ENCODE results near the gene BICDL2.

The BICDL2 gene

GRCh38 chr16:3045758-3046640 is 9.3 kb upstream of the BICDL2 start, which contains the start of gene MMP25:
MMP25 (plus strand) TSS chr16:3046561; CDS start chr16:3046918, 357 bp downstream.
- no peak for DNase-seq

GRCh38 chr16:3044708-3045107 is 8.0 kb upstream of the BICDL2 start:
- DNase-seq = no peak

GRCh38 chr16:3042376-3042775 is 5.6 kb upstream of the BICDL2 start:
- DNase-seq = no peak

- DNase-seq = no peak
Observed at GRCh38 chr16:3038896-3039295, 2.2 kb upstream of the BICDL2 start.

- no peak for DNase-seq
Observed at GRCh38 chr16:3038256-3038655, 1.5 kb upstream of the BICDL2 start.

DNA sequence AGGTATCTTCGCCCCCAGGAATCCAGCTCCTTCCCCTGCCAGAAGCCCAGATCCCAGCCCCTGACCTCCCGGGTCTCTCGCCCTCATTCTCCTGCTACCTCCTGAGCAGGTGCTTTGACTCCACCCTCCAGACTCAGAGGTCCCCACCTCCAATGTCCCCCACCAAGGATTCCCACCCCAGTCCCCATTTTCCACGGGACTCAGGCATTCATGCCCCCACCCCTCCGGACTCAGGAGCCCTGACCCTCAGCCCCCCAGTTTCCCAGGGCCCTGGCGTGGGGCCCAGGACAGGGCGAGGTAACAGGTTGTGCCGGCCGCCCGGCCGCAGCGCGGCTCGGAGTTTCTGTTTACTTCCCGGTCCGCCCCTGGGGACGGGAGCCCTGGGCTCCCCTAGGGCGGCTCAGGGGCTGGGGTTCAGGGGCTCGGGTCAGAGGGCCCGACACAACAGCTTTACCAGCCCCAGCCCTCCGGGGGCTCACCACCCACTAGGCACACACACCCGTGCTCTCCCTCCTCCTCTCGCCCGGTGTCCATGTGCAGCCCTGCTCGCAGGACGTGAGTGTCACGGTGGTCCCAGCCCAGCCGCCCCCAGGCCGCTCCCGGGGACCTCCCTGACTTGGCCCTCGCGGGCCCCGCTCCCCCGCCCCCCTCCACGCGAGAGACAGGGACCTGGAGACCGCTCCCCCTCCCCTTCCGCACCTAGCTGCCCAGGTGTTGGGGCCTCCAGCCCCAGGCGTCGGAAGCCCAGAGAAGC is 595 bp downstream of the BICDL2 start:
- DNase-seq = no peak

DNA sequence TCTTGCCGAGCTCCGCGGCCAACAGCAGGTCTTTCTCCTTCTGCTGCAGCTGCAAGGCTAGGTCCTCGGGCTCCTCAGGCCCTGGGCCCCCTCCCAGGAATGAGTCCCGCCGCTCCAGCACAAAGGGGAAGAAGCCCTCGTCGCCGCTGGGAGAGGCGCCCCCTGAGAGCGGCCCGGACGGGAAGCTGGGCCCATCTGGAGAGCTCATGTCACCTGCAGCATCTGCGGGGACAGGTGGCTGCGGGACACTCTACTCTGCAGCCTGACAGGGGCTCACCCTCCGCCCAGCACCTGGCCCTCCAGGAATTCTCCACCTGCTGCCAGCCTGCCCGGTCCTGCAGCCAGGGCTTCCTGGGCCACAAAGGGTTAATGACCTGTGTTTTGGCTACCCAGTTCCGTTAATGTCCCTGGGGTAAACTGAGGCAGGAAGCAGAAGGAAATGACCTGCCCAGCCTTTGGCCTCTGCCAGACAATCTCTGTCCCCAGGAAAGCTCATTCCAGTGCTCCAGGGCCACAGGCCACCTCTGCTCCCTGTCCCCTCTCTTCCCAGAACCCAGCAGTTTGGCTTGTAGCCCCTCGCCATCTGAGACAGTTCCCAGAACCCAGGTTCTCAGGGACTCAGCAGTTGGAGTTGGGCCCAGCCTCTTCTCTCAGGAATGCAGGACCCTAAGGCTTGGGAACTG is 1.3 kb downstream of the BICDL2 start:
- no peak for DNase-seq

DNA sequence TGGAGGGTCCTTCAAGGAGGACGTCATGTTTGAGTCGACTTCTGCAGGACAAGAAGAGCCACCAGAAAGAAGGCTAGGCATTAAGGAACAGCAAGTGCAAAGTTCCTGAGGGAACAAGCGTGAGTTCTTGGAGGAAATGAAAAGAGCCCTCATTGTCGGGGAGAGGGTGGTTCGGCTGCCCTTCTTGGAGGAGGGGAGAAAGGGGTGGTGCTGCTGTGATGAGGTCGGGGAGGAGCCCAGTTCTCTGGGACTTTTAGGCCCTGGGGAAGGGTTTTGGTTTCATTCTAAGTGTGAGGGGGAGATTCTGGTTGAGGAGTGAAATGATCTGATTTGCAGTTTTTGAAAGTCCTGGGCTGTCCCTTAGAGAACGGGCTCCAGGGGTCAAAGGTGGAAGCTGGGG is 4.1 kb downstream of the BICDL2 start:
- DNase-seq = no peak

GRCh38 chr16:3030222-3031212 is 6.2 kb downstream of the BICDL2 start:
- DNase-seq = no peak

DNA sequence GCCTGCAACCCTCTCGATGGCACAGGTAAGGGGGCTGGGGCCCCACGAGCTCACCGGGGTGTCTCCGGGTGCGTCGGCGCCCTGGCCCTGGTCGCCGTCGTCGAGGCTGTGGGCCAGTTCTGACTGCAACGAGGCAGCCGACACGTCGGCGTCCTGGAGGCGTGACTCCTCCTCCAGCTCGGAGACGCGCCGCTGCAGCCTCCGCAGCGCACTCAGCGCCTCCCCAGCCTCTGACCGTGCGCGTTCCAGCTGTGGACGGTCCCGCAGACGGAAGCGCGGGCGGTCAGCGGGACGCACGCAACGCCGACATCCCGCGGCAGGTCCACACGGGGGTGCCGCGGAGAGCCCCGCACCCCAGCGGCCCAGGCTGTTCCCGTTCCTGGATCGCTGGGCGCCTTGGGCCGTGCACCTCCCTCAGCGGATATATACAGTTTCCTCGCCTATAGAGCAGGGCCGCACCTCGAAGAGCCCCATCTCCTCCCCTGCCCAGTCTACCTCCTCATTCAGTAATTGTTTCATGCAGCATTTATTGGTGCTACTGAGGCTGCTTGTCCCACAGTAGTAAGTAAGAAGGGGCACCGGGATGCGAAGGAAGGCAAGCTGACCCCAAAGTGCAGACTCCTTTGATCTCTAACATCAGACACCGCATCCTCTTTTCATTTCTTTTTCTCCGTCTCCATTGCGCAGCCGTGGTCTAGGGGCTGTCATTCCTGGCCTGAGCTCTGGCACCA is 7.1 kb downstream of the BICDL2 start:
- no peak for DNase-seq

DNA sequence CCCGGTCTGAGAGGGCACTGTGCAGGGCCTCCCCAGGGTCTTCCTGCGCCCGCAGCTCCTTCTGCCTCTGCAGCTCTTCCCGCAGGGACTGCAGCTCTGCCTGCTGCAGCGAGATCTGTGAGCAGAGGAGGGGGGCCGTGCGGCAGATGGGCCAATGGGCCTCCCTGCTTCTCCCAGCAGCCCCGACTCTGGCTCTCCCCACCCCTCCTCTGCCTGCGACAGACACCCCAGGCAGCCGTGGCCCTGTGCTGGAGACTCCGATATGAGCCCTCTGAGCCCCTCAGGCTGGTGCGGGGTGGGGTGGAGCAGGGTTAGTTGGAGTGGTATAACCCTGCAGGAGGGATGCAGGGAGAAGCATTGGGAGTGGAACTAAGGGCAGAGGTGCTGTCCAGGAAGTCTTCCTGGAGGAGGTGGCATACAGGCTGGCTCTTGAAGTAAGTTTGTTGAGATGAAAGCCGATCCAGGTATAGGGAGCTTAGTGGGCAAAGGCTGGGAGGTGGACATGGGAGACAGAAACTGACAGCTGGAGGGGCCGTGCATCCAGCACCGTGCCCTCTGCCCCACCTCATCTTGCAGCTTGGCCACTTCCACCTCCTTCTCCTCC is 7.9 kb downstream of the BICDL2 start:
- DNase-seq = no peak

- peak; percentile 86 for DNase-seq
Observed at GRCh38 chr16:3027983-3028715, 8.6 kb downstream of the BICDL2 start.

- no peak for DNase-seq
Observed at GRCh38 chr16:3027489-3027795, 9.3 kb downstream of the BICDL2 start.

DNA sequence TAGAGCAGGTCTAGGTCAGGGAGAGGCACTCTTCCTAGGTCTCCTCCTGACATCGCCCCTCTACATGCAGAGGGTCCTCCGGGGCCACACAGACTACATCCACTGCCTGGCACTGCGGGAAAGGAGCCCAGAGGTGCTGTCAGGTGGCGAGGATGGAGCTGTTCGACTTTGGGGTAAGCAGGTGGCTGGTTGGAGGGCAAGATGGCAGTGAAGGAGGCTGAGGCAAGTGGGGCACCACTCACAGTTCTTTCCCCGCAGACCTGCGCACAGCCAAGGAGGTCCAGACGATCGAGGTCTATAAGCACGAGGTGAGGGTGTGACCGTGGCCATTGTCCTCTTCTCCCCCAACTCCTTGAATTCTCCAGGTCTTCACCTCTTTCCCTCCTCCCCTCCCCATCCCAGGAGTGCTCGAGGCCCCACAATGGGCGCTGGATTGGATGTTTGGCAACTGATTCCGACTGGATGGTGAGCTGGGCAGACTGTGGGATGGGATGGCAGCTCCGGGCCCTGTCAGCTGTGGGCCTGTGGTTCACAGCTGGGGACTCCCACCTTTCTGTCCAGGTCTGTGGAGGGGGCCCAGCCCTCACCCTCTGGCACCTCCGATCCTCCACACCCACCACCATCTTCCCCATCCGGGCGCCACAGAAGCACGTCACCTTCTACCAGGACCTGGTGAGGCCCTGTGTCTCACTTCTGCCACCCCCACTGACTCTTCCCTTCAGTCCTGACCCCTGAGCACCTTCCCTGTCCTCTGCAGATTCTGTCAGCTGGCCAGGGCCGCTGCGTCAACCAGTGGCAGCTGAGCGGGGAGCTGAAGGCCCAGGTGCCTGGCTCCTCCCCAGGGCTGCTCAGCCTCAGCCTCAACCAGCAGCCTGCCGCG is 9.9 kb downstream of the BICDL2 start:
- DNase-seq = no peak

GRCh38 chr16:3026003-3026378 is 10.8 kb downstream of the BICDL2 start:
- no peak for DNase-seq

DNA sequence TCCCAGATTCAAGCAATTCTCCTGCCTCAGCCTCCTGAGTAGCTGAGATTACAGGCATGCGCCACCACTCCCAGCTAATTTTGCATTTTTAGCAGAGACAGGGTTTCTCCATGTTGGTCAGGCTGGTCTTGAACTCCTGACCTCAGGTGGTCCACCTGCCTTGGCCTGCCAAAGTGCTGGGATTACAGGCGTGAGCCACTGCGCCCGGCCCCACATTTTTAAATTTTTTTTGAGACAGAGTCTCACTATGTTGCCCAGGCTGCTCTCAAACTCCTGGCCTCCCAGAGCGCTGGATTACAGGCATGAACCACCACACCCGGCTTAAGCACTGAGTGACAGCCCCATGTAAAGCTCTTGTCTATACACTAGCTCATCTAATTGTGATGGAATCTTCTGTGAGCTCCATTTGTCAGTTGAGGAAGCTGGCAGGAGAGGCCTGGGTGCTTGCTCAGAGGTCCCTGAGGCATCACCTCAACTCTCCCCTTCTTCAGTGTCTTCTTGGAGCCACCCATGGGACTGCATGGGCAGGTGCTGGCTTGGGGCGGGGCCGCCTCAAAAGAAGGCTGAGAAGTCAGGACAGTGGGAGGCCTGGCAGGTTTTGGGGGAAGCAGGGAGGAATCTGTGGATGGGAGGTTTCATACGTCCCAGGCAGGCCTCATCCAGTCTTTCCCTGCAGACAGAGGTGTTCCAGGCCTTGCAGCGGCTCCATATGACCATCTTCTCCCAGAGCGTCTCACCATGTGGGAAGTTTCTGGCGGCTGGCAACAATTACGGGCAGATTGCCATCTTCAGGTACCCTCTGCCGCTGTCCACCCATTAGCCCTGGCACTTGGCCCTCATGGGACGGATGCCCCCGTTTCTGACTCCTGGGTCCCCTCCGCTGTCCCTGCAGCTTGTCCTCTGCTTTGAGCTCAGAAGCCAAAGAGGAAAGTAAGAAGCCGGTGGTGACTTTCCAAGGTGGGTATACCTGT is 11.4 kb downstream of the BICDL2 start:
- DNase-seq = no peak

DNA sequence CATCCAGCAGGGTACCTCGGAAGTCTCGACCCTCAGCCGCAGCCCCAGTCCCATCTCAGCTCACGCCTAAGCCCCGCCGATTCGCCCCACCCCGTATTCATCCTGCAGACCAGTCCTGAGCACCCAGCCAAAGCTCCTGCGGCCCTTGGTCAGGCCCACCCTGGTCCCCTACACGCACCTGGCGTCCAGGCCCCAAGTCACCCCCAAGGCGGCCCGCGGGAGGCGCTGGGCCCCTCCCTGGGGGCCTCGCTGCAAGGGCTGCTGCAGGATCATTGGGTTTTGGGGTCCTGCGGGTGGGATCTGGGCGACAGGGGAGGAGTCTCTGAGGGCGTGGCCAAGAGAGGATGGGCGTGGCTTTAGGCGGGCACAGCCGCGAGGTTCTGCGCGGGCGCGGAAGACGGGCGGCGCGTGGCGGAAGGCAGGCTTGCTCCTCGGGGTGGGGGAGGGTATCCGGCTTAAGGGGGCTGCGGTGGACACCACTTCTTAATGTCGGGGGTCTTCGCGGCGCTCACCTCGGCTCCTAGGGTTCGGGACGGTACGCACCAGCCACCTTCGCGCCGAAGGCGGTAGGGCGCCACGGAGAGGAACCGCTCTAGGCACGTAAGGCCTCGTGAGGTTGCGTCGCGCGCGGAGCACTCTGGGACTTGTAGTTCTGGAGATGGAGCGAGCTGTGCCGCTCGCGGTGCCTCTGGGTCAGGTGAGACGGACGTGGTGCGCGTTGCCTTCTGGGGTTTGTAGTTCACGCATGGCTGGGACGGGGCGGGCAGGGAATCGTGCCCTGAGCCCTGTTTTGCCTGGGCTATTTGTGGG is 12.9 kb downstream of the BICDL2 start, which contains the start of the genes HCFC1R1 and THOC6:
Gene HCFC1R1, minus strand, starts transcription at position 274 of the 810 bp plus-strand sequence. Its CDS starts 1 bp downstream, at position 273.
Gene THOC6, plus strand, starts transcription at position 367 of the 810 bp plus-strand sequence. Its CDS starts 292 bp downstream, at position 659.
- peak; percentile 97 for DNase-seq
